Lower leg skin (tissue), 3 donors: ENCODE measurements around the gene RBM3.

Experiments used
- POLR2A ChIP-seq, 2 donors: fragments of 450-650 bp; IDR thresholded peaks; one replicate each; pipeline ENCODE4 v1.6.1; 2016 to 2017; ENCODE audit warnings: antibody characterized with exemption in 2 of 2, mild to moderate bottlenecking in 1 of 2, moderate library complexity in 1 of 2
- TF ChIP-seq, protein P1 (sequence below), 3 donors: fragments of 450-650 bp; IDR thresholded peaks; one replicate each; pipeline ENCODE4 v1.5.1; 2016; ENCODE audit warnings: antibody characterized with exemption in 3 of 3, mild to moderate bottlenecking in 3 of 3, moderate library complexity in 2 of 3

GRCh38 chrX:48626401-48627298, 52.4 kb downstream of the RBM3 start:
- TF ChIP-seq, protein P1, sequence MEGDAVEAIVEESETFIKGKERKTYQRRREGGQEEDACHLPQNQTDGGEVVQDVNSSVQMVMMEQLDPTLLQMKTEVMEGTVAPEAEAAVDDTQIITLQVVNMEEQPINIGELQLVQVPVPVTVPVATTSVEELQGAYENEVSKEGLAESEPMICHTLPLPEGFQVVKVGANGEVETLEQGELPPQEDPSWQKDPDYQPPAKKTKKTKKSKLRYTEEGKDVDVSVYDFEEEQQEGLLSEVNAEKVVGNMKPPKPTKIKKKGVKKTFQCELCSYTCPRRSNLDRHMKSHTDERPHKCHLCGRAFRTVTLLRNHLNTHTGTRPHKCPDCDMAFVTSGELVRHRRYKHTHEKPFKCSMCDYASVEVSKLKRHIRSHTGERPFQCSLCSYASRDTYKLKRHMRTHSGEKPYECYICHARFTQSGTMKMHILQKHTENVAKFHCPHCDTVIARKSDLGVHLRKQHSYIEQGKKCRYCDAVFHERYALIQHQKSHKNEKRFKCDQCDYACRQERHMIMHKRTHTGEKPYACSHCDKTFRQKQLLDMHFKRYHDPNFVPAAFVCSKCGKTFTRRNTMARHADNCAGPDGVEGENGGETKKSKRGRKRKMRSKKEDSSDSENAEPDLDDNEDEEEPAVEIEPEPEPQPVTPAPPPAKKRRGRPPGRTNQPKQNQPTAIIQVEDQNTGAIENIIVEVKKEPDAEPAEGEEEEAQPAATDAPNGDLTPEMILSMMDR (IDR thresholded peaks at IDR 0.05), result no peak
- no peak for TF ChIP-seq POLR2A (IDR thresholded peaks at IDR 0.05)
